HG02623 (cell line): ENCODE measurements around the gene VPS13D.
"Not testable (repeated sequence)": the region's sequence is repeated elsewhere in the genome, so short reads cannot be mapped to it uniquely, and the experiment has no call there.

Experiments used
- ATAC-seq: cut with Tn5 transposase; IDR thresholded peaks from one replicate; pipeline ENCODE4 v1.9.1; 2021; ENCODE audit warnings: moderate library complexity; ENCODE audit not compliant: unreplicated experiment

The VPS13D gene

DNA sequence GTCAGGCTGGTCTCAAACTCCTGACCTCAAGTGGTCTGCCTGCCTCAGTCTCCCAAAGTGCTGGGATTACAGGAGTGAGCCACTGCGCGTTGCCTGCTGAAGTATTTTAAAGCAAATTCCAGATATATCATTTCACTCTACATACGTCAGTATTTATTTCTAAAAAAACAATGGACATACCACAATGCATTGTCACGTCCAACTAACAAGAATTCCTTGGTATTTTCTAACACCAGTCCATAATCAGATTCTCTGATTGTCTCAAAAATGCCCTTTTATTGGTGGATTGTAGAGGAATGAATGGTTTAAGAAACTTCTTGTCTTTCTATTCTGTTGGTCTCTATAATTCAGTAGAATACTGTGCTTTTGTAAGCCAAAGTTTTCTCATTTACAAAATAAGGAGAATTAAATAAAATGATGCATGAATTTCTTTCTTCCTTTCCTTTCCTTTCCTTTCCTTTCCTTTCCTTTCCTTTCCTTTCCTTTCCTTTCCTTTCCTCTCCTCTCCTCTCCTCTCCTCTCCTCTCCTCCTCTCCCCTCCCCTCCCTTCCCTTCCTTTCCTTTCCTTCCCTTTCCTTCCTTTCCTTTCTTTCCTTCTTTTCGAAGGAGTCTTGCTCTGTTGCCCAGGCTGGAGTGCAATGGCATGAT is 55.8 kb downstream of the VPS13D start:
- ATAC-seq: no peak

DNA sequence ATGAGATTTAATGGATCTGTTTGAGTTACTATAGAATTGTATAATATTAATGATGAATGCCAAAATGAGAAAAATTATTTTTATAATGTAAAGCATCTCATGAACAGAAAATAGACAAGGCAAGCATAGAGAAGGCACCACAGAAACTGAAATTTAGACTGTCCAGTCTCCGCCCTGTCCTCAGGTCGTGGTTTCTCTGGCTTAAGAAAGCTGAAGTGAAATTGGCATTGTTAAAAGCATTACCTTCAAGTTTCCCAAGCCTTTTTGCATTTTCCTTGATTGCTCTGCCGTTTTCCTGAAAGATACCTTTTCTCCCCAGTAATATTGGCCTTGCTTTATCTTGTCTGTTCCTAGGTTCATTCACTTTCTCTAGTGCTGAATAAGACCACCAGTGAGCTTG is 58.0 kb downstream of the VPS13D start:
- no peak for ATAC-seq

DNA sequence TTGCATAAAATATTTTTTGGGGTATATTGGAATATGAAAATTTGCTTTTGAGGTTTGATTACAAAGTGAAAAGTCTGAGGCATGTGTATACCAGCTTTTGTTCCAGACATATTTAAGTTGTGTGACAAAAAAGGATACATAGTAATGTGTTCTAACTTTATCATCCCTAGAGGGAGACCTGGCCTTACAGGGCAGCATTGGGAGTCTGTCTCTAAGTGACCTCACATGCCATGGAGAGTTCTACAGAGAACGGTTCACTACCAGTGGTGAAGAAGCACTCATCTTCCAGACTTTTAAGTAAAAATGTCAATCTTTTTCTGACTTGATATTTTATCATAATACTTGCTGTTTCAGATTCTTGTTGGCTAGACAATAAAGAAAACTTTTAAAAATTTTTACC is 61.0 kb downstream of the VPS13D start:
- ATAC-seq: no peak

DNA sequence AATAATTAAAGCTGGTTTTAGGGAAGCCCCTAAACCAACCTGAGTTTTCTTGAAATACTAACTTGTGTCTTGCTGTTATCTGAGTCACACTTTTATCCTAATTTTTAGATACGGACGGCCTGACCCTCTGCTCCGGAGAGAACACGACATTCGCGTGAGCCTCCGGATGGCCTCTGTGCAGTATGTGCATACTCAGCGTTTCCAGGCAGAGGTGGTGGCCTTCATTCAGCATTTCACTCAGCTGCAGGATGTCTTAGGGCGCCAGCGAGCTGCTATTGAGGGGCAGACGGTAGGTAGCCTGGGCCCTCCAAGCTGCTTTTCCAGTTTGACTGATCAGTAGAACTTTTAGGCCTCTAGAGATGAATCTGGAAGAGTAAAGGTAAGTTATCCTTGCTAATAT is 63.6 kb downstream of the VPS13D start:
- no peak for ATAC-seq

DNA sequence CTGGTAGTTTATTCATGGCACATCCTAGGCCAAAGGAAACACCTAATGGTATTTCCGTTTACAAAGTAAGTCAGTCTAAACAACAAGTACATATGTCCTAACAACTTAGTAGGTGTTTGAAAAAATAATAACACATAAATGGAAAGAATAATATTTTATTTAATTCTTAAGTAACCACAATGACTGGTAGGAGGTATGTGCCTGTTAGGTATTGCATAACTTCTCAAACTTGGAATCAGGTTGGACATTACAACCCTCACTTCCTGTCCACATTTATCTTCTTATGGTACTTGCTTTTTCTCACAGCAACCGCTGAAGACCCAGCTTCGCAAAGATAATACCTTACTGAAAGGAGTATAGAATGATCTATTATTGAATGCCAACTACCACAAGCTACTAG is 64.2 kb downstream of the VPS13D start:
- no peak for ATAC-seq

DNA sequence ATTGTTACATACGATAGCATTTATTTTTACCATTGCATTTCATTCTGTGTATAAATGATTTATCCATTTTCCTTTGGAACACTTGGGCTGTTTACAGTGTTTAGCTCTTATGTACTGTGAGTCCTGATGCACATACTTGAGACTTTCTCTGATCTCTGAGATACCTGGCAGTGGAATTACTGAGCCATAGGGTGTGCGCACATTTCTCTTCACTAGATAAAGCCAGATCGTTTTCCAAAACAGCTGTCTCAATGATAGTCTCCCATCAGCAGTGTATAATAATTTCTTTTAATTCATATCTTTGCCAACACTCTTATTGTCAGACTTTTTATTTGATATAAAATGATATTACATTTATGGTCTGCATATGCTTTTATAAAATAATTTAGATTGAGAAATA is 66.2 kb downstream of the VPS13D start:
- ATAC-seq: no peak

DNA sequence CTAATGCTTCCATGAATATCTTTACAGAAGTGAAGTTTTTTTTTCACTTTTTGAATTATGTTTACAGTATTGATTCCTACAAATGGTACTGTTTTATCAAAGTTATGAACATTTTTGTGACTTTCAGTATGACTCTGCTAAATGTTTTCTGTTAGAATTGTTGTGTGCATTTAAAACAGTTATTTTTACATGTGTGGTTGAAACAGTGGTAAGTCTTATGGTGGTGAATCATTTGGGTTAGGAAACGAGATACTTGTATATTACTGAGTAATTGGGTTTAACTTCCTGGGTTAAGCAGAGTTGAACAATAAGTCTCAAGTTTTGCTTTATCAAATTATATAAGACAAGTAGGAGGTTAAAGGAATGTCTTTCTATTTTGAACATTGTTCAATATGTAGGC is 66.8 kb downstream of the VPS13D start:
- ATAC-seq: no peak

DNA sequence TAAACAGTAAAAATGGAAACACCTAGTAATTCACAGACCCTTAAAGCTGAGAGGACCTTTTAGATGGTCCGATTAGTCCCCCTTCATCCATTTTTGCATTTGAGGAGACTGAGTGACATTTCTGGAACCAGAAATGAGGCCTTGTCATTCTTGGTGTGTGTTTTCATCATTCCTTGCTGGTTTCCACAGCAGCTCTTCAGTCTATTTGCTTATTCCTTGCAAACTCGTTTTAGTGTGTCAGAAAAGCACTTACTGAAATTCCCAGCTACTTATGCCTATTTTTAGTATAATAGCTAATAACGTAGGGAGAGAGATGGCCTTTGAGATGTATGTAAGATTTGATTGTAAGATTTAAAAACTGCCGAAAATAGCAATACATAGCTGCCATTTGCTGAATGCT is 70.9 kb downstream of the VPS13D start:
- no peak for ATAC-seq

DNA sequence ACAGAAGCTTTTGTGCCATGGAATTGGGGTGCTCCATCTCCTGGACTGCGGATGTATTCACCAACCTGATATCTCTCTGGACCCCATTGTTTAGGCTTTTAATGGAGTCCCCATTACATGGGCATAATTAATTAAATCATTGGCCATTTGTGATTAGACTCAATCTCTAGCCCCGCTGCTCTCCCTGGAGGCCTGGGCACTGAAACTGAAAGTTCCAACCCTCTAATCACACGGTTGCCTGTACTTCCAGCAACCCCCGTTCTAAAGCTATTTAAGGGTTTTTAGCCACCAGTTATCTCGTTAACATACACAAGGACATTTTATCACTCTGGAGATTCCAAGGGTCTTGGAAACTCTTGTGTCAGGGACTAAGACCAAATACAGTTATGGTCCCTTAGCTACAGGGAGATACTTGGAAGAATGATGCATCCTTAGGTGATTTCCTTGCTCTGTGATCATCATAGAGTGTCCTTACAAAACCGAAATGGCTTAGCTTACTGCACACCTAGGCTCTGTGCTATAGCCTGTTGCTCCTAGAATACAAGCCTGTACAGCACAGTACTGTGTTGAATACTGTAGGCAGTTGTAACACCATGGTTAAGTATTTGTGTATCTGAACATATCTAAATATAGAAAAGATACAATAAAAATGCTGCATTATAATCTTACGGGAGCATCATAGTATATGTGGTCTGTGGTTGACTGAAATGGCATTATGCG is 71.8 kb downstream of the VPS13D start:
- ATAC-seq: no peak

DNA sequence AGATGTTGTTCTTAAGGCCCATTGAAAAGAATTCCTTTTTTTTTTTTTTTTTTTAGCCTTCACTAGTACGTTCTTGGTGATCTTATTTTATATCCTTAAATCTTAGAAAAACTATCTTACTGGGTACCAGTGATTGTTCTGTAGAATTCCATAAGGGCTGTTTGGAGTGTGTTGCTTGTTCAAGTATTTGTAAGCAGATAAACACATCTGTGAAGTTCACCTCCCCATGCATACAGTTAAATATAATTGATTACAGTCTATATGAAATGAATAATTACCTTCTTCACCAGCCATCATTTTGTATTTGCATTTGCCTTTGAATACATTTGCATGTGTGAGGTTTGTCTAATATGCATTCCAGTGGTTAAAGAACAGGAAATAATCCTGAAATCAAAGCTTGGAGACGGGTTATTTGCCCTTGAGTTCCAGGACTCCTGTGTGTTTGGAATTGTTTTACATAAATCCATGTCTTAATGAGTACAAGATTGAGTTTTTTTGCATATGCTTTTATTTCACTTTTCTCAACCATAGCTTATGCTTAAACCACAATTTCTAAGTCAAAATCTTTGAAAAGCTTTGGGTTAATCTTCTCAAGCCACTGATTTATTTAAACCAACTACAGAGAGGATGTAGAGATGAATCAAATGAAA is 73.1 kb downstream of the VPS13D start:
- ATAC-seq: no peak

DNA sequence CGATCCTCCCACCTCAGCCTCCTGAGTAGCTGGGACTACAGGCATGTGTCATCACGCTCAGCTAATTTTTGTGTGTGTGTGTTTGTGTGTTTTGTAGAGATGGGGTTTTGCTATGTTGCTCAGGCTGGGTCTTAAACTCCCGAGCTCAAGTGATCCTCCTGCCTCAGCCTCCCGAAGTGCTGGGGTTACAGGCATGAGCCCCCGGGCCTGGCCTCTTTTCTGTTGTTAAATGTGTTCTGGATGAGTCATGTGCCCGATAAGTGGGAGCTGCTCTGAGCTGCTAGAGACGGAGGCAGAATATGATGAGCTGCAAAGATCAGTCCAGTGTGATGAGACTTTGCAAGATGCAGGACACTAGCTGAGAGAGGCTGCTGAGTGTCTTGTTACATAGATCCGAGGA is 75.5 kb downstream of the VPS13D start:
- ATAC-seq: no peak

DNA sequence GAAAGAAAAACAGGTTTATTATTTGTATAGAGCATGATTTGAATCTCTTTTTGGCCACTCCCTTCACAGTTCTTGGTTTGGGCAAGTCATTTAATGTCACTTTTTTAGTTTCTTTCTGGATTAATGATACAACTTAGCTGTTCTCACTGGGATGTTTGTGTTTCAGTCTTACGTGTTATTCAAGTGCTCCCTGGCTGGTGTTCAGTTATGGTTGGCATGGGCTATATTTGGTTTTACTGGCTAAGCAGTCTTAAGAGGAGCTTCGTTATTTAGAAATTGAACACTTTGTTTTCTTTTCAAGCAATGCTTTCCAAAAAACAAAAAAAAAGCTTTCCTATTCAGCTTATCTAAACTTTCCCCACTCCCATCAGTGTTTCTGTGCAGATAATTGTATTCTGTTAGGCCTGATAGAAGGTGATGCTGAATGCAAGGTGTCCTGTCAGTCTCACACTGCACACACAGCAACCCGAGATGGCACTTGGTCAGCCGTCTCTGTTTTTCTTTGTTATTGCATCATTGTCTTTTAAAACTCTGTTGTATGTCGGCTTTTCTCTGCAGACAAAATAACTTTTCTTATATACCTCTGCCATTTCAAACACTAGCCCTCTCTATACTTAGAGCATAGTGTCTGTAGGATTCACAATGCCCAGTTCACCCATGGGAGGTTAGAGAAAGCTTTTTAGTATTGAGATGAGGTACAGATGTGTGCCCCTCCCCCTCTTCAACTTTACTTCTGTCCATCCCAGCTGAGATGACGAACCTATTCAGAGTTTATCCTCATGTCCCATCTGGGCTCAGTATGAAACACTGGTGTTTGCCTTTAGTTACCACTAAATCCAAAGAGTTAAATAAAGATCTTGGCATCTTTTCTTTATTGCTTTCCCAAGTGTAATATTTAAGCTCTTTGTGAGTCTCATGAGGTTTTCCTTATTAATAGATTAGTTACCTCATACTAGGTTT is 80.2 kb downstream of the VPS13D start:
- no peak for ATAC-seq

DNA sequence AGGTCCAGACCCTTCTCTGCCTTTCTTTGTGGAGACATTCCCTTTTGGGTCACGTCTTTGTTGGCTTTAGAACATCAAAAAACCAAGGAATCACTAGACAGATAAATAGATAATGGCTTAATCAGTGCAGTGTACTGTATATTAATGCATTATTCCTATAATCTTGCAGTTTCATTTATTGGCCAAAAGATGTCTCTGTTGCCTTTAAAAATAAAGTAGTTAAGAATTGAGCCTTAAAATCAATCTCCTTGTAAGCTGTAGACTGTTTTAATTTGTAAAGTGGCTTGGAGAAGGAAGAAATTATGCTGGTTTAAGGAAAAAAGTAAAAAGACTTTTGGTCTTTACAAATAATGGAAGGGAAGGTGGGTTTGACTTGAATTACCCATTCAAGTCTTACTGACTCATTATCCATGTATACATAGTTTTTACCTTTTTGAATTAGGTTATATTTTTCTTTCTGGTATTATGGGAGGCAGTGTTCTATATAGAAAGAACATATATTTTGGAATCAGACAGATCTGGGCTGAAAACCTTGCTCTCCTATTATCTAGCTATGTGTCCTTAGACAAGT is 84.6 kb downstream of the VPS13D start:
- no peak for ATAC-seq

DNA sequence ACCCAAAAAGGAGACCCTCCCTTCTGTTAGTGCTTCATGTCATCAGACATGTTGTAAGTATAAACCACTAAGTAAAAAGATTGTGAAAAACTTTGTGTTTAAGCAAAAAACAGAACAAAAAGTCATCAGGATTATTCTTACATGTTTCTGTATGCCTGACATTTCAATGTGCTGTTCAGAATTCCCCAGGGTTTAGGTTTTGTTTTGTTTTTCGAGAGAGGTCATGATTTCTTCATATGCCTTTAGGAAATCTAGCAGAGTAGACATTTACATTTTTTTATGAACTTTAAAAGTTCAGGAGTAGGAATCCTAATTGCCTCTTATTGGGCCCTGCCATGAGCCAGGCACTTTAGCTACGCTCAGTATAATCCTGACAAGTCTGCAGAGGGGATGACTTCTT is 85.3 kb downstream of the VPS13D start:
- no peak for ATAC-seq

DNA sequence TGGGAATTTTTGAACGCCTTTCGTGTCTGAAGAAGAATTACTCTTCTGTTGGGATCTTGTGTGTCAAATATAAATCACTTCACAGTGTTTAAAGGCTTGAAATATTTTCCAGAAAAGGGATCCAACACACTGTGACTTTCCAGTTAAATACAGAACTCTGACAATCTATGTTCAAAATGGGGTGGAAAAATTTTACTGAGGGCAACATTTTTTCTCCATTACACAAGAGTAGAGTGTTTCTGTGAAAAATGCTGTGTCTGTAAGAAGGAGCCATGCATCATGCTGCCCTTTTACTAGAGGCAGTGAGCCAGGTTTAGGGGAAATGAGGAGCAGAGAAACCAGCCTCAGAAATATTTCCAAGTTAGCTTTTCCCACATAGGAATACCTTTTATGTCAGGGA is 86.5 kb downstream of the VPS13D start:
- no peak for ATAC-seq

DNA sequence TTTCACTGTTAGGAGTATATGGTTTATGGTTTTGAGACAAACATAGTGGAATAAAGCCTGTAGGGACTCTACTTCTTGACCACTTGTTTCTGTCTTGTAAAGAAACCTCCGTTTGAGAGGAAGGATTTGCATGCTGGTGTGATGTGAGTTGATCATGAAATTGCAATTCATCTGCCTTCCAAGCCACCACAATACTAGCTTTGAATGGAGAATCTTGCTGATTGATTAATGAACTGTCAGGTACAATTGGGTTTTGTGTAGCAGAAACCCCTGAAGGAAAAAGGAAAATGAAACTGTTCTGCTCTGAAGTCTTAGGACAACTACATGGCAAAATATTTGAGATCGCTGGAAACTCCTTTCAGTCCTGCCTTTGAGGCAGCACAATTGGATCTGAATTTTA is 90.7 kb downstream of the VPS13D start:
- no peak for ATAC-seq

DNA sequence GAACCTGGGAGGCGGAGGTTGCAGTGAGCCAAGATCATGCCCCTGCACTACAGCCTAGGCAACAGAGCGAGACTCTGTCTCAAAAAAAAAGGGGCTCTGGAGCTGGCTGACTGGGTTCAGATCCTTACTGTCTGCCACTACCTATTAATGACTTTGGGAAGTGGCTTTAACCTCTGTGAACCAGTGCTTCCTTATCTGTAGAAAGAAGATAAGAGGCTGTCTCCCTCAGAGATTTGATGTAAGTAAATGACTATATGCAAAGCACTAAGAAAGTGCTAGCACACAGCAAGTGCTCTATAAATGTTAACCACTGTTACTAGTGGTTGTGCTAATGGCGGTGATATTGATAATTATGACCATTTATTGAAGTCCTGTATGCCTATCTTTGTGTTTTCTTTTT is 94.6 kb downstream of the VPS13D start:
- ATAC-seq: no peak

DNA sequence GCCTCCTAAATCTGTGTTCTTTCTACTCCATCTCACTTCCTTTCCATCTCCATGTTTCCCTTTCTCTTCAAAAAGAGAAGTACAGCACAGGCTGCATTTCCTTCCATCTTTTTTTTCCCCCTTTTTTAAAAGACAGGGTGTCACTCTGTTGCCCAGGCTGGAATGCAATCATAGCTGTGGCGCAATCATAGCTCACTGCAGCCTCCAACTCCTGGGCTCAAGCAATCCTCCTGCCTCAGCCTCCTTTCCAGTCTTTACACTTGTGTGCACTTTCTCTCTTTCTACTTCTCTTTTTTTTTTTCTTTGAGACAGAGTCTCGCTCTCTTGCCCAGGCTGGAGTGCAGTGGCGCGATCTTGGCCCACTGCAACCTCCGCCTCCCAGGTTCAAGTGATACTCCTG is 95.1 kb downstream of the VPS13D start:
- not testable (repeated sequence) for ATAC-seq

DNA sequence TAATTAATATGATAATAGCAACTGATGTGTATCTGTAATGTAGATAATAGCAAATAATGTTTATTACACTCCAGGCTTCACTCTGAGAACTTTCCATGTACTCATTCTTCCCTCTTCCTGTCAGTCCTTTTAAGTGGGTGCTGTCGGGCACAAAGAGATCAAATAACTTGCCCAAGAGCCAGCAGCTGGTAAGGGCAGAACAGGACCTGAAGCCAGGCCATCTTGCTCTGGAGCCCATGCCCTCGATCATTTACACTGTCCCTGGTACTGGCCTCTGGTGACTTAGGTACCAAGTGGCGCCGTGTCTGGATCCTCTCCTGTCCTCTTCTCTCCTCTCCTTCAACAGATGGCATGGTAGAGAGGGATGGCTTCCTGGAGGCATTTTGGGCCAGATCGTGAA is 97.2 kb downstream of the VPS13D start:
- no peak for ATAC-seq

DNA sequence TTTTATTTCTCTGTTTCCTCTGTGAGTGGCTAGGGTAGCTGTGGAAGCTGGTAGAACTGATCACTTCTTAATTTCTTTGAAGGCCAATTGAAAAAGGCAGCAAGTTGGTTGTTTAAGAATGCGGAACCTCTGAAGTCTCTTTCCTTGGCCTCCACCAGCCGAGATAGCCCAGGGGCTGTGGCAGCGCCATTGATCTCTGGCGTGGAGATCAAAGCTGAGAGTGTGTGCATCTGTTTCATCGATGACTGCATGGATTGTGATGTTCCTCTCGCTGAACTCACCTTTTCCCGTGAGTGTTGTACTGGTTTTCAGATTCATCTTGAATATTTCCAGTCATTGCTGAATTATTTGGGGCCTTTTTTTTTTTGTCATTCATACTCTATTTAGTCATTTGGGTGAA is 97.7 kb downstream of the VPS13D start:
- ATAC-seq: no peak
